Measurements from ENCODE around the gene NEURL1B. TPM values are rescaled to one million over a fixed set of nuclear protein-coding genes. Genes with fewer than 3 reads are reported as not detected.
A peak's percentile ranks its signal among the peaks of the same experiment; 100 is the strongest.

Gene NEURL1B
- total RNA-seq, 1 donor from 2014 or later: 30.9 TPM

GRCh38 chr5:172608773-172609172, 32.3 kb upstream of the NEURL1B start:
- H3K4me3 ChIP-seq: no peak overlapping the region
- no peaks in the 10 kb centered on the region for H3K27me3 ChIP-seq
- TF ChIP-seq POLR2A (IDR thresholded peaks at IDR 0.05): no peak
- H3K27ac ChIP-seq: no peak overlapping the region
- intact Hi-C loops (cut with DNase I): no loop called here
- H3K4me1 ChIP-seq: no peaks in the 10 kb centered on the region
- no peaks in the 10 kb centered on the region for H3K36me3 ChIP-seq
- no peaks in the 10 kb centered on the region for H3K9me3 ChIP-seq
- DNase-seq (ENCODE audit: extremely low spot score in 2 of 2): no peak

GRCh38 chr5:172610643-172611042, 30.4 kb upstream of the NEURL1B start:
- Histone ChIP-seq H3K27ac (no peak overlapping the region), H3K36me3 (no peaks in the 10 kb centered on the region), H3K4me3 (no peak overlapping the region), H3K9me3 (no peaks in the 10 kb centered on the region), H3K27me3 (no peaks in the 10 kb centered on the region), H3K4me1 (no peaks in the 10 kb centered on the region)
- DNase-seq (ENCODE audit: extremely low spot score in 2 of 2): no peak
- intact Hi-C loops (cut with DNase I): no loop called here
- no peak for TF ChIP-seq CTCF (IDR thresholded peaks at IDR 0.05)
- no peak for TF ChIP-seq POLR2AphosphoS5 (IDR thresholded peaks at IDR 0.05; ENCODE audit: insufficient read depth in 1 of 2, low read depth in 1 of 2)
- TF ChIP-seq POLR2A (IDR thresholded peaks at IDR 0.05): no peak

- Histone ChIP-seq H3K27me3 (no peaks in the 10 kb centered on the region), H3K27ac (no peak overlapping the region), H3K4me1 (no peaks in the 10 kb centered on the region), H3K36me3 (no peaks in the 10 kb centered on the region), H3K9me3 (no peaks in the 10 kb centered on the region), H3K4me3 (no peak overlapping the region)
- TF ChIP-seq POLR2AphosphoS5 (IDR thresholded peaks at IDR 0.05; ENCODE audit: insufficient read depth in 1 of 2, low read depth in 1 of 2) (no peak), CTCF (IDR thresholded peaks at IDR 0.05) (no peak), POLR2A (IDR thresholded peaks at IDR 0.05) (no peak)
- intact Hi-C loops (cut with DNase I): no loop called here
- DNase-seq (ENCODE audit: extremely low spot score in 2 of 2): no peak
These were observed 29.1 kb upstream of the NEURL1B start for GRCh38 chr5:172611913-172612312.

- DNase-seq (ENCODE audit: extremely low spot score in 2 of 2): no peak
- no peak for TF ChIP-seq POLR2A (IDR thresholded peaks at IDR 0.05)
- no peak for TF ChIP-seq POLR2AphosphoS5 (IDR thresholded peaks at IDR 0.05; ENCODE audit: insufficient read depth in 1 of 2, low read depth in 1 of 2)
- no peak for TF ChIP-seq CTCF (IDR thresholded peaks at IDR 0.05)
- no peaks in the 10 kb centered on the region for H3K36me3 ChIP-seq
- no peak overlapping the region for H3K4me3 ChIP-seq
- H3K27me3 ChIP-seq: no peaks in the 10 kb centered on the region
- H3K27ac ChIP-seq: no peak overlapping the region
- no peaks in the 10 kb centered on the region for H3K9me3 ChIP-seq
- no peaks in the 10 kb centered on the region for H3K4me1 ChIP-seq
- intact Hi-C loops (cut with DNase I): no loop called here
These were observed 28.3 kb upstream of the NEURL1B start for GRCh38 chr5:172612771-172613170.

GRCh38 chr5:172616136-172616535, 24.9 kb upstream of the NEURL1B start:
- H3K27me3 ChIP-seq: no peaks in the 10 kb centered on the region
- H3K4me1 ChIP-seq: no peaks in the 10 kb centered on the region
- peak overlapping the region; percentile 59 for H3K27ac ChIP-seq
- intact Hi-C loops (cut with DNase I): no loop called here
- H3K36me3 ChIP-seq: no peaks in the 10 kb centered on the region
- no peak overlapping the region for H3K4me3 ChIP-seq
- H3K9me3 ChIP-seq: no peaks in the 10 kb centered on the region
- no peak for DNase-seq (ENCODE audit: extremely low spot score in 2 of 2)
- TF ChIP-seq CTCF (IDR thresholded peaks at IDR 0.05) (no peak), POLR2A (IDR thresholded peaks at IDR 0.05) (no peak), POLR2AphosphoS5 (IDR thresholded peaks at IDR 0.05; ENCODE audit: insufficient read depth in 1 of 2, low read depth in 1 of 2) (no peak)

- peak overlapping the region; percentile 59 for H3K27ac ChIP-seq
- no peaks in the 10 kb centered on the region for H3K4me1 ChIP-seq
- intact Hi-C loops (cut with DNase I): no loop called here
- no peak for DNase-seq (ENCODE audit: extremely low spot score in 2 of 2)
- no peaks in the 10 kb centered on the region for H3K27me3 ChIP-seq
- no peaks in the 10 kb centered on the region for H3K36me3 ChIP-seq
- H3K4me3 ChIP-seq: no peak overlapping the region
- no peaks in the 10 kb centered on the region for H3K9me3 ChIP-seq
- TF ChIP-seq POLR2AphosphoS5 (IDR thresholded peaks at IDR 0.05; ENCODE audit: insufficient read depth in 1 of 2, low read depth in 1 of 2) (peak in 1 of 2 donors; percentile 47), POLR2A (IDR thresholded peaks at IDR 0.05) (no peak)
These were observed 24.3 kb upstream of the NEURL1B start for GRCh38 chr5:172616730-172617129.
